DMS 273 treated with DMSO at 0.1 percent for 48 hours (cell line): ENCODE results near the gene KRT71.
"Not testable (repeated sequence)": the region's sequence is repeated elsewhere in the genome, so short reads cannot be mapped to it uniquely, and the experiment has no call there.

Source experiments
- DNase-seq: peaks from one replicate; lab custom pipeline; 2025; lab: John Stamatoyannopoulos, UW

The KRT71 gene

DNA sequence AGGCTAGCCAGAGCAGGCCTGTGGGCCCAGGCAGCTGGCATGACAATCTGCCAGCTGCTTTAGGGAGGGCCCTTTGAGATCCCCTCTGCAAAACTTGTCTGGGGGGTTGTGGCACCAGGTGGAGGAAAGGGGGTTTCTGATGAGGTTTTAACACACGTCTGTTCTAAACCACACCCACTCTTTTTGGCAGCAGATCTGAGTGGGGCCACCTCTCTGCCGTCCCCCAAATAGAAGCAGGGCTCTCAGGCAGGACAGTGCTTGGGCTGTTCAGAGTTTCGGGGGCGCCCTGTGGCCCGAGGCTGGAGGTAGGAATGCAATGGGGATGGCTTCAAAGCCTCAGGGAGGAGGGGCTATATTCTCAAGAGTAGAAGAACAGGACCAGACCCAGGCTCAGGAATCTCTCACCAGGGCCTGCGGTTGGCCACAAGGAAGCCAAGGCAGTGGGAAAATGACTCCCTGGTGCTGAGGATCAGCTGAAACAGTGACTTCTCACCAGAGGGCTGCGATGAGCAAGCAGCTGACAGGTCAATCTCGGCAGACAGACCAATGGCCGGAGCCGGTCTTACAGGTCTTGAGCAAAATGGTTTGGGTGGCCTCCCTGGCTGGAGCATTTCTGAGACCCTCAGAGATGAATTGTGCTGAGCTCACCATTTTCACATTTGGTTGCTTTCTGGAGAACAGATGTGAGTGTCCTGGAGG is 31.2 kb downstream of the KRT71 start:
- no peak for DNase-seq

DNA sequence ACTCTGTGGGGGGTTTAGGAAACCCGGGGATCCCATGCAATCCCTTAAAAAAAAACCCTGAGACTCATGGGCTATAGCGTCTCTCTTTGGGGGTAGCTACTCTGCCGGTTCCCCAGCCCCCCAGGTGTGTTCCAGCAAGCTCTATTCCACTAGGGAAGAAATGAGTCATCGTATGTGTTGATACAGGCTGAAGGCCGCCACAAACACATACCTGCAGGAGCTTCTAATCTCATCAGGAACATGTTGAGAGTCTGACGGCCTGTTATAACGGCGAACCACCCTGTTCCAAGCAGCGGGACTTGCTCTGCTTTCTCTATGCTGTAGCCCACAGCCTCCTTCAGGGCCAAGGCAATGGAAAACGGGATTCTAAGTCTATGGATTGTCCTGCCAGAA is 31.8 kb downstream of the KRT71 start:
- no peak for DNase-seq

DNA sequence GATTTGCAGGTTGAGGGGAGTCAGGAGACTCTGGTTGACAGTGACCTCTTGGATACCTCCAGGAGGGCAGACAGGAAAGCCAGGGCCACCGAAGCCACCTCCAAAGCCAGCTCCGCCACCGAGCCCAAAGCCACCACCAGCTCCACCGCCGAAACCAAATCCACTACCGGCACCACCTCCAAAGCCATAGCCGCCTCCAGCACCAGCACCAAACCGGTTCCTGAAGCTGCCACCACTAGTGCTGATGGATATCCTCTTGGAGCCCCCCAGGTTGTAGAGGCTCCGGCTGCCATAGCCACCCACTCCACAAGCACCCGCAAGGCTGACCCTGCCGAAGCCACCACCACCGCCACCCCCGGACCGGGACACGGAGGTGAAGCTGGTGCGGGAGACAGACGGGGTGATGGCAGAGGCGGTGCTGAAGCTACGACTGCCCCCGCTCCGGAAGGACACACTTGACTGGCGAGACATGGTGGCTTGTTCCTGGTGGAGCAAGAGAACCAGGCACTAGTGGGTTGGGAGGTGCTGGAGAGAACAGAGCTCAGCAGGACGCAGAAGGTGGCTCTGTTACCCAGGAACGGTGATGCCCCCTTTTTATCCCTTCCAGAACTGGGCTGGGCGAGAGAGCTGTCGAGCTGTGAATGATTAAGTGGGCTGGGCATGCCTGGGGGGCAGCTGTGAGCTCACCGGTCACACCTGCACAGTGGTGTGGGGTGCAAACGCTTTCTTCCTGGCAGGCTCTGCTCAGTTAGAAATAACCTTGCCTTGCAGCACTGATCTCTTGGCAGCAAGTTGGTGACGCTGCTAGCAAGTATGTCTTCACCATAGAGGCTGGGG is 32.9 kb downstream of the KRT71 start, which contains the start of gene KRT5:
Gene KRT5, minus strand, starts transcription at position 569 of the 837 bp plus-strand sequence. Its CDS starts 98 bp downstream, at position 471.
- DNase-seq, result no peak

DNA sequence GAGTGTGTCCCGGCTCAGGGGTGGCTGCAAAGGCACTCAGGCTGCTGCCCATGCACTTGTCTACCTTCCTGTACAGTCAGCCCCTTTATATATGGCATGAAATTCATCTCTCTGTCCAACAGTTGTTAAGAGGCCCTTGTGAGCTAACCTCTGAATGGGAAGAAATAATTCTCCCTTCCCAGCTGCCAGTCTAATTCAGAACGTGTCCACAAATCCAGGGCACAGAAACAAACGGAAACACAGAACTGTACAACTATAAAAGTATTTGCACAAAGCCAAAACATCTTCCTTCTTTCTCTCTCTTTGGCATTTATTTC is 33.6 kb downstream of the KRT71 start:
- no peak for DNase-seq

DNA sequence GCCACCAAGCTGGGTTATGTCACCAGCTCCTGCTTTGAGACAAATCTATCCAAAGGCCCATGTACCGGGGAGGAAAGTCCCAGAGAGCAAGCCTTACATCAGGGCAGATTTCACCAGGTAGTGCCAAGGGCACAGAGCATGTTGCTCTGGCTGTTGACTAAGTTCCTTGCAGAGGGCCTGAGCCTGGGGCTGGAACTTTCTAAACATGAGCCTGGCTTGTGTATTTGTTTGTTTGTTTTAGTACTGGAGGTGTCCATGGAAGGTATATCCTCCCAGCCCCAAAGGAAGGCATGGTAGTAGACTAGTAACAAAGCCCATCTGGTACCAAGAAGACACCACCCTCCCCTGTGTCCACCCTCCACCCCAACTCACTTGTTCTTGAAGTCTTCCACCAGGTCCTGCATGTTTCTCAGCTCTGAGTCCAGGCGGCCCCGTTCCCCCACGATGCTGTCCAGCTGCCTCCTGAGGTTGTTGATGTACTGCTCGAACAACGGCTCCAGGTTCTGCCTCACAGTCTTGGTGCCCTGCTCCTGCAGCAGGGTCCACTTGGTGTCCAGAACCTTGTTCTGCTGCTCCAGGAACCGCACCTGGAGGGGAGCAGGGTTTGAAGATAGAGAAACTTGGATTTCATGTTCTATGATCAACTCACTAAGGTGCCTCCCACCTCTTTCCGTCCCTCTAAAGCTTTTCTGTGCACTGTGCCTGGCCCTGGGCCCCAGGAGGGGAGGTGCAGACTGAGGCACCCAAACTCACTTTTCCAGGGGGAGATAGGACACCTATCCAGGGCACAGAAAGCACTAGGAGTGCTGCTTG is 34.2 kb downstream of the KRT71 start:
- no peak for DNase-seq

DNA sequence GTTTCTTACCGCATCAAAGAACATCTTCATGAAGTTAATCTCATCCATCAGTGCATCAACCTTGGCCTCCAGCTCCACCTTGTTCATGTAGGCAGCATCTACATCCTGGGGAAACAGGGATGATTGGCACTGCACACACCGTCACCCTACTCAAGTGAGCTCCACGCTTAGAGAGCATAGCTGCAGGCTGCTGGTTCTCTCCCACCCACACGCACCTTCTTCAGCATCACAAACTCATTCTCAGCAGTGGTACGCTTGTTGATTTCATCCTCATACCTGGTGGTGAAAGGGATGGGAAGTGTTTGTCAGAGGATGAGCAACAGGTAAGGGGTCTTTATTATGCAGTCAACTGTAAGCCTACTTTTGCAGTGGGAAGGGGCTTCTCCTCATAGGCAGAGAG is 35.1 kb downstream of the KRT71 start:
- DNase-seq, result no peak

DNA sequence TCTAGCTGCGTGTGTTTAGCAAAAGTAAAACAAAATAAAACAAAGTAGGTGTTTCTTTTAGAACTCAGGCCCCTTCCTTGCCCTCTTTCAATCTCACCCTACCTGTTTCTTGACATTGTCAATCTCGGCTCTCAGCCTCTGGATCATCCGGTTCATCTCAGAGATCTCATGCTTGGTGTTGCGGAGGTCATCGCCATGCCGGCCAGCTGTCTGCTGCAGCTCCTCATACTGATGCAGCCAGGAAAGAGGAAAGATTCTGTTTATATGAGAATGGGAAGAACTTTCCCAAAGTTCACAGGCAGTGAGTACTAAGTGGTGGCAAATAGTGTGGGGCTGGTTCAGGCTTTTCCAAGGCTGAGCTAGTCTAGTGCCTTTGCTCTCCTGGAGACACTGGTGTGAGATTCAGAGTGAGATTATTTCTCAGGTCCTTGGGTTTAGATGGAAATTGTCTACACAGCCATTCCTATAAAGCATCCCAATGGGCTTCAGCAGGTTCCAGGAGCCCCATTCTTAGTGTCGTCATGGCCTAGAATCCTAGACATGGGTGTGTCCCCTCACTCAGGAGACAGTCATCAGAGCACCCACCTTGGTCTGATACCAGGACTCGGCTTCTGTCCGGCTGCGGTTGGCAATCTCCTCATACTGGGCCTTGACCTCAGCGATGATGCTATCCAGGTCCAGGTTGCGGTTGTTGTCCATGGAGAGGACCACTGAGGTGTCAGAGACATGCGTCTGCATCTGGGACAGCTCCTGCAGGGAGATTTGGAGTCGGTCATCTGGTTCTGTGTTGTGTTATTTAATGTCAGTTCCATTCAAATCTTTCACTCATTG is 35.7 kb downstream of the KRT71 start:
- DNase-seq, result no peak

DNA sequence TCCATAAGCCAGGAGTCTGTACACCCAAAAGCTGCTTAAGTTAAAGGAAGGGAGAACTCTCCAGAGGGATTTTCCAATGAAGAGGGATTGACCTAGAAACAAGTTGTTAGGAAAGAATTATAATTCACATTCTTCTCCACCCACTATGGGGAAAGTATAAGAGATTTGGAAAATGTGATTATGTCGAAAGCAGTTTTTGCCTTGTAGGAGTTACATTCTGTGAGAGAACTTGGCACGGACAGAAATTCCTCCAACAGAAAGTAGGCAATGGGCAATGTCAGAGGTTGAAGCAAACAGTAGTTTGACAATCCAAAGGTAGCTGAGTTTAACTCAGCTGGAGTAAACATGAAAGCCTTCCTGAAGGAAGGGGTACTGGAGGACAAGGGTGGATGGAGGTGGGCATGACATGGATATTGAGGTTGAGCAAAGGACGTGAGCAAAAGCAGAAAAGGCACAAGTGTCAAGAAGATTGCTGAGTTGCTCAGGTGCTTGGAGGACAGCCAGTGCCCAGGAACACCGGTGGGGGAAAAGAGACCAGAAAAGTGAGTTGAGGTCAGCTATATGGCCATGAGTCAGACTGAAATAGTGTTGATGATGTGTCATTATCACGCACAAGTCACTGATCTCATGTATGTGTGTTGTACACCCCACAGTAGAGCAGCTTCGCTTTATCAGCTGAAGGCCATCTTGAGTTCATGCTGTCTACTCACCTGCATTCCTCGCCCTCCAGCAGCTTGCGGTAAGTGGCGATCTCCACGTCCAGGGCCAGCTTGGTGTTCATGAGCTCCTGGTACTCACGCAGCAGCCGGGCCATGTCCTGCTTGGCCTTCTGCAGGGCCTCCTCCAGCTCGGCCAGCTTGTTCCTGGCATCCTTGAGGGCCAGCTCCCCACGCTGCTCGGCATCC is 36.8 kb downstream of the KRT71 start:
- DNase-seq, result no peak

DNA sequence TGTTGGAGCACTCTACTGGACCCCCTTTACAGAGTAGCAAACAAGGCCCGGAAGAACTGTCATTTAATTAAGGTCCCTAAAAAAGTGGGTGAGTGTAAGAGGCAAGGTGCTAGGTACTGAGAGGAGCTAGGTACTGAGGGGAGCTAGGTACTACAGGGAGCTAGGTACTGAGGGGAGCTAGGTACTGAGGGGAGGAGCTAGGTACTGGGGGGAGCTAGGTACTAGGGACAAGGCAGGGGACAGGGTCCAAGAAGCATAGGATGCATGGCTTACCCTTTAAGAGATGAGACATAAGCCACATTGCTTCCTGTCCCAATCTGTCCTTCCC is 37.7 kb downstream of the KRT71 start:
- DNase-seq, result no peak

DNA sequence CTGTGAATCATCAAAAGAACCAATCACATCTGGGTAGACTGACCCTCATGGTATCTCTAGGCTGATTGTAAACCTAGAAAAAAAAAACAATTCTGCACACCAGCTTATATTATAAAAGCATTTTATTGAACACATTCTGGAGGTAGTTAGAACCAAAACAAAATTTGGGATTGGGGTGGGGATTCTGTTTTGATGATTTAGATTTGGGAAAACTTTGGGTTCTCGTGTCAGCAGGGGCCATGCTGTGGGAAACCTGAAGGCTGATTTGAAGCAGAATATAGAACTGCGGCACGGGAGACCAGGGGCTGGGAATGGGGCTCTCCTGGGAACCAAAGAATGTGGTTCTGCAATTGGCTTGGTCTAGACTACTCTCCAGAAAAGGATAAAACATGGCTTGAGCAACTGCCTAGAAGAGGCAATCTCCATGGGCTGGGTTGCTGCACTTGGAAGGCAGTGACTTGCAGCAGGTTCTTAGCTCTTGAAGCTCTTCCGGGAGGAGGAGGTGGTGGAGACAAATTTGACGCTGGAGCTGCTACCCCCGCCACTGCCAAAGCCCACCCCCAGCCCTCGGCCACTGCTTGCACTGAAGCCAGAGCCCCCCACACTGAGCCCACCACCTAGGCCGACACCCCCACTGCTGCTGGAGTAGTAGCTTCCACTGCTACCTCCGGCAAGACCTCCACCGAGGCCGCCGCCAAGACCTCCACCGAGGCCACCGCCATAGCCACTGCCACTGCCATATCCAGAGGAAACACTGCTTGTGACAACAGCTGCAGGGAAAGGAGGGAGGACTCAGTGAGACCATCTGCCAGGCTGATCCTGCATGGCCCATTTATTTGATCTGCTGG is 38.2 kb downstream of the KRT71 start:
- DNase-seq, result no peak

DNA sequence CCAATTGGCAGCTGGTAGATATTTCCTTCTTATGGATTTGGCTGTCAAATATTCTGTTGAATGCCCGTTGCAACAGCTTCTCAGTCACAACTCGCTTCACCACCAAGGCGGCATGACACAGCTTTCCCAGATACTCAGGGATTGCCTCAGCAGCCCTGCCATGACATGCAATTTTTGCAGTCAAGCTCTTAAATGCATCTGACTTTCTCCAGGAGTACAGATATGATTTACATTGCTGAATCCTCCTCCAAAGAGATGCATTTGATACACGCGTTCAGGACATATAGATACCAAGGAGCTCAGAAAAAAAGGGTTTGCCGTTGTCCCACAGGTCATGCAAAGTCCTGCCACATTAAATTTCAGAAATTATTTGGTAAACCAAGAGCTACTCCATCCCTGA is 39.2 kb downstream of the KRT71 start:
- no peak for DNase-seq

DNA sequence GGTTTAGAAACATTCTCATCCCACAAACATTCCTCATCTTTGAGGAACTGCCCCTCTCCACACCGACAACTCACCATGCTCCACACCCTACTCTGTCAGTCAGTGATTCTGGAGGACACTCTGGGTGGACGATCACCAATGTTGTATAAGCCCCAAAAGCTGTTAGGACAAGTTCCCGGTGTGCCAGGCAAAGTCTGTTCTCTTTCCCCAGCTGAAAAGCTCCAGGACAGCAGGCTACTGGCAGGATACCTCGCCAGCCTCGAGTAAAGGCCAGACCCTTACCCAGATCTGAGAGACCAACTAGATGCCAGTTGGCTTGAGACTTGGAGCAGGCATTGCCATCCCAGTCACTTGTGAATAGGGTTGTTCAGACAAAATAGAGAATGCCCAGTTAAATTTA is 44.7 kb downstream of the KRT71 start:
- DNase-seq, result no peak

DNA sequence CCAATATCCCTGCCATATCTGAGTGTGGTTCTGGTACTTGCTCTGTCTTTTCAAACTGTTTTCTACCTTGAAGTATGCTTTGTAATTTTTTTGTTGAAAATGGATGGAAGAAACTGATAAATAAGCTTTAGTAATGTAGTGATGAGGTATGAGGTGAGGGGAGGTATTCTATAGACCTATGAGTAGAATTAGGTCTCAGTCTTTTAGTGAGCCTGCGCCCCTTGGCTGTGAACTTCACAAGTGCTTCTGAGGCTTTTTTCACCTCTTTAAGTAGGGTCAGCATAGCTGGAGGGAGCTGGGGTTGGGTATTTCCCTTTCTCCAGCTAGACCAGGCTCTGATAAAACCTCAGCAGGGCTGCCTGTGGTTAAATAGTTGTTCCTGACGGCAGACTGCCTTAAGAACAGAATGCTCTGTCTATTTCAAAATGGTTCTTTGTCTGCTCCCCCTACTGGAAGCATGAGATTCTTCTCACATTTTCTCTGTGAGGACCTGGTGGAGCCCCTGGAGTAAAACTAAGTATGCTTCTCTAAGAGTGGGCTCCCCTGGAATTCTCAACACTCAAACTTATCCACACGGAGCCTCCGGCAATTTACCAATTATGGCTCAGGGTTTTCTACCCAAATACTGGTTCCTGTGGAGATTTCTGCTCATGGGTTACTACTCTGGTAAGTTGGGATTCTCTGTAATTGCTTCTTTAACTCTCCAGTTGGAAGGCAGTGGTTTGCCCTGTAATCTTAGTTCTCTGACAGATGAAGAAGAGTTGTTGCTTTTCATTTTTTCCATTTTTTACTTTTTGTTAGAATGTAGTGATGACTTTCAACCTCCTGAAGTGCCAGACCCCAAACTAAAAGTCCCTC is 45.9 kb downstream of the KRT71 start:
- no peak for DNase-seq

DNA sequence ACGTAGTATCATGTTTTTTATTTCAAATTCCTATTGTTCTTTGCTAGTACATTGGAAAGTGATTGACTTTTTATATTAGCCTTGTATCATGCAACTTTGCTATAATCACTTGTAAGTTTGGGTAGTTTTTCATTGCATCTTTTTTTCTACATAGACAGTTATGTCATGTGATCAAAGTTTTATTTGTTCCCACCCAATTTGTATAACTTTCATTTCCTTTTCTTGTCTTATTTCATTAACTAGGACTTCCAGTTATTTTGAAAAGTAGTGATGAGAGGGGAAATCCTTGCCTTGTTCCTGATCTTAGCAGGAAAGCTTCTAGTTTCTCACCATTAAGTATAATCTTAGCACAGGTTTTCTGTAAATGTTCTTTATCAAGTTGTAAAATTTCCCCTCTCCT is 50.1 kb downstream of the KRT71 start:
- DNase-seq, result no peak

DNA sequence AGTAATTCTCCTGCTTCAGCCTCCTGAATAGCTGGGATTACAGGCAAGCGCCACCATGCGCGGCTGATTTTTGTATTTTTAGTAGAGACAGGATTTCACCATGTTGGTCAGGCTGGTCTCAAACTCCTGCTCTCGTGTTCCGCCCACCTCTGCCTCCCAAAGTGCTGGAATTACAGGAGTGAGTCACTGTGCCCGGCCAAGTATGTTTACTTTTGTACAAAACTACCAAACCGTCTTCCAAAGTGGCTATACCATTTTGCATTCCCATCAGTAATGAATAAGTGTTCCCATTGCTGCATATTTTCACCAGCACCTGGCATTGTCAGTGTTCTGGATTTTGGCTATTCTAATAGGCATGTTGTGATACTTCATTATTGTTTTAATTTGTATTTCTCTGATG is 51.5 kb downstream of the KRT71 start:
- no peak for DNase-seq

DNA sequence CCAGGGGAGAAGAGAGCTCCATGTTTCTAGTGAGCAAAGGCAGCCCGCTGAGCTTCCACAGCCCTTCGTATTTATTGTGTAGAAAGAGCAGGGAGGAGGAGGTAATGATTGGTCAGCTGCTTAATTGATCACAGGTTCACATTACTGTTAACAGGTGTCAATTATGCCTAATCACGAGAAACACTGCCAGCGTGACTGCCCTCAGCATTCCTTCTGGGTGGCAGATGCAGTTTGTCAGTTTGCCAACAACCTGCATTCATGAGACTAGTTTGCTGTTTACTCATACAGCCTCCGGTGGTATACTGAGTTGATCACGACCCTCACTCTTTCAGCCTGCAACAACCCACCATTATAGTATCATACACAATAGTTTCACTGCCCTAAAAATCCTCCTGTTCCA is 52.4 kb downstream of the KRT71 start:
- DNase-seq, result not testable (repeated sequence)

DNA sequence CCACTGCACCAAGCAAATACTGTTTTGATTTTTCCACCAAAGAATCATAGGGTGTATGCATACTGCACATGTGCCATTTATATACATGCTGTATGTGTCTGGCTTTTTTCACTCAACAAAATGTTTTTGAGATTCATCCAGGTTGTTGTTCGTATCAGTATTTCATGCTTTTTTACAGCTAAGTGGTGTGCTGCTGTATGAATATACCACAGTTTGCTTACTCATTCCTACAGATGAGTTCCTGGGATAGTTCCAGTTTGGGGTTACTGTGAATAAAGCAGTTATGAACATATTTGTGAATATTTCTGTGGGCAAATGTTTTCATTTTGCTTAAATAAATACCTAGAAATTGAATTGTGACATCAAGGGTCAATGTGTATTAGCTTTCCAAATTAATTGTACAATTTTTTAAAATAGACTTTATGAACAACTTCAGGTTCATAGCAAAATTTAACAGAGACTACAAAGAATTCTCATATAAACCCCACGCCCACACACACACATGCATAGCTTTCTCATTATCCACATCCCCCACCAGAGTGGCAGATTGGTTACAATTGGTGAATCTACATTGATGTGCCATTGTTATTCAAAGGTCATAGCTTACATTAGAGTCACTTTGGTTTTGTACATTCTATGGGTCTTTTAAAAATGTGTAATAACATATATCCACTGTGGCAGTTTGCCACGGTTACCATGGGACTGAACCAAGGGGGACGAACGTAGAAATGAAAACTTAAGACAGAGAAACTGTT is 53.0 kb downstream of the KRT71 start:
- DNase-seq, result no peak

DNA sequence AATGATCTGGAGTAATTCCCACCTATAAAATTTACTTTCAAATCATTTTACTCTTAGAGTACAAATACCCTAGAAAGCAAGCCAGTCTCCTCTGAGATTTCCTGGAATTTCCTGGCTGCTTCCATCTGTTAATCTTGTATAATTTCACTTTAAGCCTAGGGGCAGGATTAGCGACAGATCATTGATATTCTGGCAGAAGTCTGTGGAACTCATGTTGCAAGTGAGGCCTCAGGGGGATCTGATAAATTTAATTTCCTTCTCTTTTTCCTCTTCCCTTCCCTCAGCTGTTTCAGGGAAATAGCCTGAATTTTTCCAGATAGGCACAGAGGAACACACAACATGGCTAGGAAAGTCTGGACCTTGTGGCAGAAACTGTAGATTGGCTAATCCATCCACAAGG is 54.0 kb downstream of the KRT71 start:
- no peak for DNase-seq
